Neural cell (in vitro differentiated cells): ENCODE results near the gene SEPTIN1.

ENCODE experiments used
- CTCF ChIP-seq: fragments of 450-650 bp; IDR thresholded peaks from 2 replicates; pipeline ENCODE4 v1.5.1; 2014; ENCODE audit warnings: antibody characterized with exemption, mild to moderate bottlenecking, moderate library complexity; ENCODE audit not compliant: poor library complexity, severe bottlenecking
- EZH2 ChIP-seq: fragments of 200-600, 300-800 bp; shearing (Covaris generic), sonication (generic); IDR thresholded peaks from 2 replicates; pipeline ENCODE4 v1.6.1; 2014; ENCODE audit warnings: antibody characterized with exemption, low read length, borderline replicate concordance, mild to moderate bottlenecking; ENCODE audit not compliant: insufficient read depth, poor library complexity, severe bottlenecking
- TAF1 ChIP-seq: IDR thresholded peaks from 2 replicates; pipeline ENCODE4 v1.6.1; 2012; ENCODE audit warnings: low read depth

GRCh38 chr16:30406795-30407101, 24.4 kb upstream of the SEPTIN1 start:
- no peak for TF ChIP-seq TAF1
- TF ChIP-seq CTCF = no peak
- no peak for TF ChIP-seq EZH2
